ENCODE results near the gene HOXB13.

- TF ChIP-seq POLR2A (IDR thresholded peaks at IDR 0.05) = no peak
- TF ChIP-seq CTCF (IDR thresholded peaks at IDR 0.05) = no peak
- TF ChIP-seq EP300 (IDR thresholded peaks at IDR 0.05) = no peak
- no peak for TF ChIP-seq POLR2AphosphoS5 (IDR thresholded peaks at IDR 0.05)
Measured at GRCh38 chr17:48722915-48723422, 5.6 kb downstream of the HOXB13 start, which contains the start of gene PRAC2.

Measured in suprapubic skin (tissue), 4 donors.